AG09309 (cell line): ENCODE results near the gene MTREX.

ENCODE experiments used
- DNase-seq: peaks from one replicate; pipeline ENCODE4 v3.0.0-alpha.2; 2010; ENCODE audit warnings: low read depth
- H3K4me3 ChIP-seq: 2 replicates; pipeline ENCODE4 v1.5.1; 2011; ENCODE audit warnings: mild to moderate bottlenecking, low read depth, low read length, moderate library complexity; ENCODE audit not compliant: control insufficient read depth
- CTCF ChIP-seq: IDR thresholded peaks from 2 replicates; pipeline ENCODE4 v1.5.1; 2011; ENCODE audit warnings: mild to moderate bottlenecking, low read depth, low read length, inconsistent platforms; ENCODE audit not compliant: insufficient read depth, control insufficient read depth; ENCODE audit errors: missing control alignments

MTREX gene

GRCh38 chr5:55338092-55338613 is 30.4 kb downstream of the MTREX start:
- no peak overlapping the region for H3K4me3 ChIP-seq
- no peak for DNase-seq
- no peak for TF ChIP-seq CTCF

- H3K4me3 ChIP-seq, result no peak overlapping the region
- TF ChIP-seq CTCF, result no peak
- DNase-seq, result no peak
Observed at GRCh38 chr5:55338810-55339243, 31.0 kb downstream of the MTREX start.

- no peak for DNase-seq
- no peak for TF ChIP-seq CTCF
- no peak overlapping the region for H3K4me3 ChIP-seq
Observed at GRCh38 chr5:55343107-55343506, 35.3 kb downstream of the MTREX start.

- TF ChIP-seq CTCF, result no peak
- DNase-seq, result no peak
- H3K4me3 ChIP-seq, result no peak overlapping the region
Observed at GRCh38 chr5:55343609-55344008, 35.8 kb downstream of the MTREX start.

GRCh38 chr5:55344392-55344992 is 36.7 kb downstream of the MTREX start:
- TF ChIP-seq CTCF, result peak; percentile 79
- H3K4me3 ChIP-seq, result no peak overlapping the region
- no peak for DNase-seq

GRCh38 chr5:55345327-55345726 is 37.5 kb downstream of the MTREX start:
- H3K4me3 ChIP-seq, result no peak overlapping the region
- DNase-seq, result no peak
- TF ChIP-seq CTCF, result no peak
